AG04450 (cell line): ENCODE data around the gene PAK5. TPM values are rescaled to one million over a fixed set of nuclear protein-coding genes. Genes with fewer than 3 reads are reported as not detected.

ENCODE experiments used
- CTCF ChIA-PET: fragments of 300-600, 350-600 bp; formaldehyde crosslinking; extraction: SDS; loops from one replicate; lab custom pipeline; 2022; ENCODE audit warnings: antibody characterized with exemption, inconsistent platforms; lab: Charles Lee
- POLR2A ChIA-PET: fragments of 350-600 bp; formaldehyde crosslinking; extraction: SDS; loops from one replicate; lab custom pipeline; 2021; ENCODE audit warnings: antibody characterized with exemption, inconsistent platforms; lab: Yijun Ruan, JAX
- DNase-seq: peaks from one replicate; pipeline ENCODE4 v3.0.0-alpha.2; 2011; ENCODE audit warnings: low read depth, low spot score
- H3K27ac ChIP-seq: one replicate; pipeline ENCODE4 v1.5.1; 2012; ENCODE audit warnings: low read depth, low read length, control low read depth
- H3K27me3 ChIP-seq: one replicate; pipeline ENCODE4 v1.6.0; 2012; ENCODE audit warnings: low read length; ENCODE audit not compliant: control insufficient read depth, insufficient read depth
- H3K4me3 ChIP-seq: 2 replicates; pipeline ENCODE4 v1.5.1; 2011; ENCODE audit warnings: mild to moderate bottlenecking, low read depth, low read length, control low read depth
- H3K9me3 ChIP-seq: 2 replicates; pipeline ENCODE4 v1.5.1; 2012; ENCODE audit warnings: low read length; ENCODE audit not compliant: control insufficient read depth, insufficient read depth
- CTCF ChIP-seq: IDR thresholded peaks from 2 replicates; pipeline ENCODE4 v1.5.1; 2011; ENCODE audit warnings: low read depth, low read length, control low read depth, inconsistent platforms
- polyA minus RNA-seq: library from RNA; depleted of rRNA, polyadenylated mRNA; stranded (reverse); fragments of >200 nt; gene quantifications from 2 replicates; pipeline ENCODE4 v1.2.3, GENCODE V29; 2011; rRNA and poly(A)+ RNA removed
- polyA plus RNA-seq: library from polyadenylated mRNA; depleted of rRNA; stranded (reverse); fragments of >200 nt; gene quantifications from 2 replicates; pipeline ENCODE4 v1.2.3, GENCODE V29; 2011; rRNA removed

Gene PAK5
- polyA plus RNA-seq, result not detected in 2 replicates
- polyA minus RNA-seq, result 0.05 TPM in 1 of 2 replicates, not detected in the other

GRCh38 chr20:9838378-9839295 is at the start of gene PAK5:
Gene PAK5, minus strand, starts transcription at chr20:9839076. Its CDS starts 194,748 bp downstream, at chr20:9644328.
- TF ChIP-seq CTCF, result no peak
- POLR2A ChIA-PET, result no interaction called here
- H3K4me3 ChIP-seq, result peak within 1 kb of the TSS; percentile 43
- no peak for DNase-seq
- no peaks in the 10 kb centered on the region; the same call in 1 of the 2 replicates for H3K9me3 ChIP-seq
- peaks cover 16% of the 10 kb centered on the region for H3K27me3 ChIP-seq
- CTCF ChIA-PET, result interaction anchor here (0.6 kb wide), 1 partner anchor 74 kb away, joined by 5 read pairs; no protein-coding TSS in a partner anchor
- H3K27ac ChIP-seq, result no peak within 1 kb of the TSS

- ChIA-PET POLR2A (no interaction called here), CTCF (interaction anchor here (1.1 kb wide), 1 partner anchor 271 kb away, joined by 3 read pairs; no protein-coding TSS in a partner anchor)
- H3K27me3 ChIP-seq, result no peaks in the 10 kb centered on the region
- TF ChIP-seq CTCF, result no peak
- no peak overlapping the region for H3K27ac ChIP-seq
- DNase-seq, result no peak
- H3K9me3 ChIP-seq, result no peaks in the 10 kb centered on the region
- H3K4me3 ChIP-seq, result no peak overlapping the region
Measured at GRCh38 chr20:9887706-9888105, 48.8 kb upstream of the PAK5 start.

- CTCF ChIA-PET, result interaction anchor here (1.4 kb wide), 1 partner anchor 25 kb away, joined by 4 read pairs; no protein-coding TSS in a partner anchor
- Histone ChIP-seq H3K27me3 (no peaks in the 10 kb centered on the region), H3K9me3 (no peaks in the 10 kb centered on the region), H3K27ac (no peak overlapping the region), H3K4me3 (no peak overlapping the region)
- POLR2A ChIA-PET, result no interaction called here
- no peak for DNase-seq
- no peak for TF ChIP-seq CTCF
Measured at GRCh38 chr20:9886227-9886626, 47.4 kb upstream of the PAK5 start.

- ChIA-PET CTCF (interaction anchor here (0.6 to 1.5 kb wide), 3 partner anchors 13 to 476 kb away, joined by 3 to 4 read pairs (median 3); no protein-coding TSS in a partner anchor), POLR2A (no interaction called here)
- no peaks in the 10 kb centered on the region for H3K9me3 ChIP-seq
- H3K27me3 ChIP-seq, result no peaks in the 10 kb centered on the region
- DNase-seq, result no peak
- H3K4me3 ChIP-seq, result no peak overlapping the region
- peak; percentile 22; the same call in 1 of the 2 replicates for TF ChIP-seq CTCF
- no peak overlapping the region for H3K27ac ChIP-seq
Measured at GRCh38 chr20:9884666-9885065, 45.8 kb upstream of the PAK5 start.
